ENCODE results near the gene ZFYVE1.

GRCh38 chr14:72958548-72958947, 68.4 kb downstream of the ZFYVE1 start:
- TF ChIP-seq CTCF (IDR thresholded peaks at IDR 0.05) (no peak), POLR2A (IDR thresholded peaks at IDR 0.05) (no peak)
